Measurements from ENCODE around the gene CNTF. TPM values are rescaled to one million over a fixed set of nuclear protein-coding genes. Genes with fewer than 3 reads are reported as not detected.

Gene CNTF
- total RNA-seq, 2 experiments from 2014 or later = 3.3 TPM

DNA sequence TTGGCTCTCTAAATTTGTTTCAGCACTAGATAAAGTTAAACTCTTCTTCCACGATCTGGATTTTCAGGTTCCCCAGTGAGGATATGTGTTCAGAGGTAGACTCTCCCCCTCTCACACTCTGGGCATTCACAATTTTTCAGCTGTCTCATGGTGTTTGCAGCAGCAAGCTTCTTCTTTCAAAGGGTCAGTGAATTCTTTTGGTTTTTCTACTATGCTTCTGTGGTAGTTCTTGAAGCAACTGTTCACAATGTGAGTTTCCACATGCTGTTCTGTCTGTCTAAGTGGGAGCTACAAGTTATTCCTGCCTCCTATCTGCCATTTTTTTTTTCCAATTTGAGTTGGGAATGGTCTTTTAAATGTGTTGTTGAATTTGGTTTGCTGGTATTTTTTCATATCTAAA lies 25.4 kb downstream of the CNTF start:
- H3K4me1 Mint-ChIP-seq = no peaks in the 10 kb centered on the region
- peaks cover 19% of the 10 kb centered on the region for H3K36me3 Mint-ChIP-seq
- H3K9me3 Mint-ChIP-seq = peaks cover 21% of the 10 kb centered on the region
- no peaks in the 10 kb centered on the region for H3K27me3 Mint-ChIP-seq
- no peak overlapping the region for H3K27ac Mint-ChIP-seq
- no peak overlapping the region for H3K4me3 Mint-ChIP-seq
- no peak for DNase-seq

DNA sequence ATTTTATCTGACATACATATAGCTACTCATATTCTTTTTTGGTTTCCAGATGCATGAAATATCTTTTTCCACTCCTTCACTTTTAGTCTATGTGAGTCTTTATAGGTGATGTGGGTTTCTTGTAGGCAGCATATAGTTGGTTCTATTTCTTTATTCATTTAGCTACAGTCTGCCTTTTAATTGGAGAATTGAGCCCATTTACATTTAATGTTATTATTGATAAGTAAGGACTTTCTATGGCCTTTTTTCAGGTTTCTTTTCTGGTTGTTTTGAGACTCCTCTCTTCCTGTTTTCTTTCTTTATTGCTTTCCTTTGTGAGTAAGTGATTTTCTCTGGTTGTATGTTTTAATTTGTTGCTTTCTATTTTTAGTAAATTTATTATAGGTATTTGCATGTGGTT lies 27.2 kb downstream of the CNTF start:
- H3K4me1 Mint-ChIP-seq = peaks cover 8% of the 10 kb centered on the region
- H3K4me3 Mint-ChIP-seq = no peak overlapping the region
- H3K27ac Mint-ChIP-seq = no peak overlapping the region
- DNase-seq = no peak
- peaks cover 19% of the 10 kb centered on the region for H3K9me3 Mint-ChIP-seq
- no peaks in the 10 kb centered on the region for H3K27me3 Mint-ChIP-seq
- peaks cover 17% of the 10 kb centered on the region for H3K36me3 Mint-ChIP-seq

DNA sequence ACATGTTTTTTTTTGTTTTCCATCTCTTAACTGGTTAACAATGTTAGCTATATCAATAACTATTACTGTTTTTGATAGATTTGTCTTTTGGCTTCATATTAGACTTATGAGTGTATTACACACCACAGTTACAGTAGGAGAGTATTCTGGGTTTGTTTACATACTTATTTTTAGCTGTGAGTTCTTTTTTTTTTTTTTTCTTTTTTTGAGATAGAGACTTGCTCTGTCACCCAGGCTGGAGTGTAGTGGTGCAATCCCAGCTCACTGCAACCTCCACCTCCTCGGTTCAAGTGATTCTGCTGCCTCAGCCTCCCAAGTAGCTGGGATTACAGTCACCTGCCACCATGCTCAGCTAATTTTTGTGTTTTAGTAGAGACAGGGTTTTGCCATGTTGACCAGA lies 28.0 kb downstream of the CNTF start:
- H3K4me1 Mint-ChIP-seq = peaks cover 17% of the 10 kb centered on the region
- H3K4me3 Mint-ChIP-seq = no peak overlapping the region
- H3K9me3 Mint-ChIP-seq = peaks cover 17% of the 10 kb centered on the region
- H3K27ac Mint-ChIP-seq = no peak overlapping the region
- no peaks in the 10 kb centered on the region for H3K27me3 Mint-ChIP-seq
- no peak for DNase-seq
- H3K36me3 Mint-ChIP-seq = peaks cover 14% of the 10 kb centered on the region

DNA sequence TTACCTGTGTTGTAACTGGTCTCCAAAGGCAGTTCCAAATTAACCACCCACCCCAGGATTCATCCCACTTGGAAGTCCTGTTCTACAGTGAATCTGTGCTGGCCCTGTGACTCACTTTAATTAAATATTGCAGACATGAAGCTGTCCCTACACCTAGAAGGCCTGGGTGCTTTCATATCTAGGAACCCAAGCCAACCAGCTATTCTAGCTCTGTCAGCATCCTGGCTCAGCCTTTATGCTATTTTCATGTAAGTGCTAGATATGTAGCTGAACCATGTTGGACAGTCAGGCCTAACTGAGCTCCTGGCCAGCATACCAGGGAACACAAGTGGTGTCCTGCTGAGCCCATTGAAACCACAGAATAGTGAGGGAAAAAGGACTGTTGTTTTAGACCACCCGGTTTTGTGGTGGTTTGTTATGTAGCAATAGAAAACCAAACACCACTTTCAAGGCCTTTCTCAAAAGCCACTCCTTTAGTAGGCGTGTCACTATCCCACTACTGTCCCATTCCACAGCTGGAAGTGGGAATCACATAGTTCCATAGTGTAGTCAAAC lies 30.3 kb downstream of the CNTF start:
- Mint-ChIP-seq H3K27me3 (no peaks in the 10 kb centered on the region), H3K4me3 (no peak overlapping the region), H3K27ac (no peak overlapping the region), H3K36me3 (peaks cover 4% of the 10 kb centered on the region), H3K9me3 (peaks cover 5% of the 10 kb centered on the region), H3K4me1 (peaks cover 18% of the 10 kb centered on the region)
- DNase-seq = no peak

DNA sequence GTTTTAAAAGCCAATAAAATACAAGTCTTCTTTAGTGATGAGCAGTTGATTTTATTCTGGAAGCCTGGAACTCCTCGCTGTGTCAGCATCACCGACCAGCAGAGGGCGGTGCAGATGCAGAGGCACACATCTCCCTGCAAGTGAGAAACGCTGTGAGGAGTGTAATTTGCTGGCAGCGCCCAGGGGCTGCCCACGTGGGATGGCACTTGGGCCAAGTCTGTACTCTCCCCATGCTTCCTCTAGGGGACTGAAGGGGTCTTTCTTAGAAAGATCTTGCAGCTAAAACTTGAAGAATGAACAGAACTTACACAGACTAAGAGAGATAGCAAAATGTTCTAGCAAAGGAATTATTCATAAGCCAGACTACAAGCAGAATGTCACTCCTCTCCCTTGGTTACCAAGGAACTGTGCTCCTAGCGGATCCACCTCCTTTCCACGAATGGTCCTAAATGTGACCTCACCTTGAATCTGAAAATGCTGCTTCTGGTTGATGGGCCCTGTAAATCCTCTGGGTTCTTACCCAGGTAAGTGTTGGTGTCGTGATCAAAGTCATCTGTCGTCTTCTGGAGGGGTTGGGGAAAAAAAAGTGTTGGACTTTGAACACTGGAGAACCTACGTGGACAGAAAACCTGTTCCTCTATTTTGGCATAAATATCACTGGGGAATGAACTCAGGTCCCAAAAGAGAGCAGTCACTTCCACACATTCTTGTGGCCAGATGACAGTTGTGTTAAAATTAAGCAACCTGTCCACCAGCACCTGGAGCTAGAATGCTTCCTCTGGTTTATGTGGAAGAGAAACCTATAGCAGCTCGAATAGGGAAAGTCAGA lies 31.8 kb downstream of the CNTF start:
- Mint-ChIP-seq H3K9me3 (peaks cover 5% of the 10 kb centered on the region), H3K27ac (no peak overlapping the region), H3K36me3 (peaks cover 4% of the 10 kb centered on the region), H3K4me3 (no peak overlapping the region), H3K4me1 (peaks cover 18% of the 10 kb centered on the region), H3K27me3 (no peaks in the 10 kb centered on the region)
- DNase-seq = peak; percentile 77

DNA sequence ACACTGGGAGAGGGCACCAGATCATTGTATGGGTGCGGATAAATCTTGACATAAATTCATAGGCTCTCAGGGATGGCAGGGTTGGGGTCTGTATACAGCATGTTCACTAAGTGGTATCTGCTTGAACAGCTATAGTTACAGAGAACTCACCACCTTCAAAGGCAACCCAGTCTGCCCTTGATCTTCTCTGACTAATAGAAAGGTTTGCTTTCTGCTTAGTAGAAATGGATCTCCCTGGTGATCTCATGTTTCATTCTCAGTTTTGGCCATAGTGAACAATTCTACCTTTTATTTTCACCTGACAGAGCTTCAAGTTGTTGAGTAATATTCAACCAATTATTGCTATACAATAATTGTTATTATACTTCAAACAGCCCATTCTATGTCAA lies 32.4 kb downstream of the CNTF start:
- no peak for DNase-seq
- peaks cover 4% of the 10 kb centered on the region for H3K36me3 Mint-ChIP-seq

DNA sequence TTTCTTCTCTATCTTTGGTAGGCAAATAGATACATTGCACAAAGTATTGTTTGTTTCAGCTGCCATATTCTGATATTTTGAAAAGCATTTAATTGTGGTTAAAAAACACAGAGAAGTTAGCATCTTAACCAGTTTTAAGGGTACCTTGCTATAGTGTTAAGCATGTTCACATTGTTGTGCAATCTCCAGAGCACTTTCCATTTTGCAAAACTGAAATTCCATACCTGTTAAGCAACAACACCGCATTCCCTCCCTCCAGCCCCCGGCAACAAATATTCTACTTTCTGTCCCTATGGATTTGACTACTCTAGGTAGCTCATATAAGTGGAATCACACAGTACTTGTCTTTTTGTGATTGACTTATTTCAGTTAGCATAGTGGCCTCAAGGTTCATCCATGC lies 33.9 kb downstream of the CNTF start:
- Mint-ChIP-seq H3K27me3 (no peaks in the 10 kb centered on the region), H3K36me3 (no peaks in the 10 kb centered on the region), H3K4me1 (peaks cover 18% of the 10 kb centered on the region), H3K27ac (no peak overlapping the region), H3K9me3 (no peaks in the 10 kb centered on the region), H3K4me3 (no peak overlapping the region)
- DNase-seq = no peak

More for the DNA sequence above, 32.4 kb downstream of the CNTF start:
- Mint-ChIP-seq H3K27ac (no peak overlapping the region), H3K9me3 (peaks cover 3% of the 10 kb centered on the region), H3K27me3 (no peaks in the 10 kb centered on the region), H3K4me1 (peaks cover 18% of the 10 kb centered on the region), H3K4me3 (no peak overlapping the region)

DNA sequence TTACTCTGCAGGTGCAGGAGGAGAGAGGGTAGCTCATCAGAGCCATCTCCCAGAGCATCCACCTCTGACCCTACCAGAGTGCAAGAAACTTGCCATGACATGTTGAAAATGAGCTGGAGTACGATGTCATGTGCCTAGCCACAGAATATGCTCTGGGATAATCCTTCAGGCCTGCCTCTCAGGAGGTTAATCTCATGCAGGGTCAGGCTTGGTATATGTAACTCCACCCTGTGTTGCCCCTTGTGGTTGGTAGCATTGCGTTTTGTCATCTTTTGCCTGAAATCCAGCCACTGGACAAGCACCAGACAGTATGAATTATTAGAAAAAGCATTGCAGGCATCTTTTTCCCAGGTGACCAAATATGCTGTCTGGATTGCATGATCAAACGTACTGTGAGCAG lies 36.2 kb downstream of the CNTF start:
- Mint-ChIP-seq H3K4me1 (peaks cover 18% of the 10 kb centered on the region), H3K36me3 (no peaks in the 10 kb centered on the region), H3K4me3 (no peak overlapping the region), H3K9me3 (no peaks in the 10 kb centered on the region), H3K27ac (no peak overlapping the region), H3K27me3 (peaks cover 3% of the 10 kb centered on the region)
- no peak for DNase-seq

DNA sequence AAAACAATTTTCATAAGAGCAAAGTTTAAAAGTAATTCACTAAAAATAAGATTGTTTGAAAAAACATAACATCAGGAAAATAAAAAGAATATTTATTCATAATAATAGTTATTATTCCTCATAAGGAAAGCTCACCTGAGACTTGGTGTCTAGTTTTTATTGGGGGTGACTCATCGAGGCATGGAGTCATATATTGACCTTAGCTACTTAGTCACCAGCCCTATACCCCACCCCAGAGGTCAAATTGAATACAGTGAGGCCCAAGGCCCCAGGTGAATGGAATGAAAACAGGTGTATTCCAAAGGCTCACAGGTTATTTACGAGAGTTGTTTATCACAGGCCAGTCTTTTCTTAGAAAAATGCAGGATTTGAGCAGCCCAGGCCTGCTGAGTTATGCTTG lies 36.9 kb downstream of the CNTF start:
- Mint-ChIP-seq H3K27ac (no peak overlapping the region), H3K4me3 (no peak overlapping the region), H3K36me3 (no peaks in the 10 kb centered on the region), H3K9me3 (no peaks in the 10 kb centered on the region), H3K27me3 (peaks cover 3% of the 10 kb centered on the region), H3K4me1 (peaks cover 12% of the 10 kb centered on the region)
- DNase-seq = no peak

DNA sequence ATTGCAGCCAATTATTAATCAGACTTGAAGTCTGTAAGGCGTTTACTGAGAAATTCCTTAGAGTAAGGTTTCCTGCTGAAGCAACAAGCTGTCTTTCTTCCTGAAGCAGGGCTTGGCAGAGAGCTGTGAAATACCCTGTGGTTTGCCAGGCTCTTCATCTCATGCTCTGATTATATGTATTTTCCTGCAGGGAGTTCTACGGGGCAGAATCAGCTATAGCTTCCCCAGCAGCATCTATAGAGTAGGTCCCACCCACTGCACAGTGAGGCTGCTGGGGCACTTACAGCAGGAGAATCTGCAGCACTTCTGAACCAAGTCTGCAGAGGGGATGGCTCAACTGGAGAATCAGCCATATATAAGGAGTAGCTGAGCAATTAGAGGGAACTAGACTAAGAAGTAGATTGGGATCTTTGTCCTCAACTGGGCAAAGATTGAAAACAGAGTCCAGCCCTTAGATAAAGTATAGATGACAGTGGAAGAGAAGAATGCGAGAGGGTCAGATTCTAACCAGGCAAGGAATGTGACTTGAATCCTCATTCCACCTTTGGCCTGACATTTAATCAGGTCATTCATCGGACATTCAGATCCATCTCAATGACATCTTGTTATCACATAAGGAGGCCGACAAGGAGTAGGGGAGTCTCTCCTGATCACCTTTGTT lies 37.6 kb downstream of the CNTF start:
- H3K27ac Mint-ChIP-seq = no peak overlapping the region
- H3K27me3 Mint-ChIP-seq = peaks cover 3% of the 10 kb centered on the region
- DNase-seq = no peak

DNA sequence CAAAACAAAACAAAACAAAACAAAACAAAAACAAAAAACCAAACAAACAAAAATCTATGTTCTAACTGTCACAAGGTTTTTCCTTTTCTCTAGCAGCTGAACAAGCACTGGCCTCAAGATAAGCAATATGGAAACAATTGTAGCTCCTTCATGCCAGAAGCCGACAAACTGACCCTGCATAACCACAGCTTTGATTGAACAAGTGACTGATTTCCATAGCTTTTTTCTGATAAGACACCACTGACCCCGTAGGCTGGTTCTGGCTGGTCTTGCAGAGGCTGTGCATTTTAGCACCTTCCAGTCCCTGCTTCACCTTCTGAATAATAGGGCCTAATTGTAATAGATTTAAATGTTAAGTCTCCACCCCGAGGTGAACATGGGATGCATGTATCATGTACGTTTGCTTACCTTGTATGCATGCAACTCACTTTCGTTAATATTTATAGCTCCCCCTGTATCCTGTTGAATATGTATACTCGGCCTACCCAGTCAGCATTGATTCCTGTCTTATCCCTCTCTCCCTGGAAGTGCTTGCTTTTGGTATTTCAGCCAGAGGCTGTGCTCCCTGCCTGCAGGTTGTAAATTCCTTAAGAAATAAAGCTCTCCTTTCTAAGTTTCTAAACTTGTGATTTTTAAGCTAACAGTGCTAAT lies 49.6 kb downstream of the CNTF start:
- DNase-seq = no peak
- no peaks in the 10 kb centered on the region for H3K9me3 Mint-ChIP-seq
- no peaks in the 10 kb centered on the region for H3K27me3 Mint-ChIP-seq
- no peak overlapping the region for H3K27ac Mint-ChIP-seq
- H3K4me3 Mint-ChIP-seq = no peak overlapping the region
- H3K36me3 Mint-ChIP-seq = no peaks in the 10 kb centered on the region
- H3K4me1 Mint-ChIP-seq = no peaks in the 10 kb centered on the region

More for the DNA sequence above, 37.6 kb downstream of the CNTF start:
- no peaks in the 10 kb centered on the region for H3K36me3 Mint-ChIP-seq
- H3K4me3 Mint-ChIP-seq = no peak overlapping the region
- H3K4me1 Mint-ChIP-seq = peaks cover 6% of the 10 kb centered on the region
- H3K9me3 Mint-ChIP-seq = no peaks in the 10 kb centered on the region

DNA sequence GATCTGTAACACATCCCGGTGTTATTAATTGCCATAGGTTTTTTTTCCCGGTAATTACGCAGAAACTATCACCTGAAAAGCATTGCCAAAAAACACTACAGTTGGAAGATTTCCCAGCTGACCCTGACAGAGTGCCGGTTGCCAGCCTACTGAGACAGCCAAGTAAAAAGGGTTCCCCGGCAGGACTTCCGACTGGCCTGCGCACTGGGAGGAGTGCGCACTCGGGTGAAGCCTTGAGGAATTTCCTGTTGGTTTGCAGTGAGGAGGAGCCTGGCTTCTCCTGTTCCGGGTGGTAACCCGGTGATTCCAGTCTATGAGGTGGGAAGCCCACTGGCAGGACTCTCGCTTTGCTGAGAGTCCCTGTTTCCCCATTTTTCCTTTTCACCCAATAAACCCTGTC lies 52.1 kb downstream of the CNTF start:
- Mint-ChIP-seq H3K9me3 (no peaks in the 10 kb centered on the region), H3K4me3 (no peak overlapping the region), H3K4me1 (no peaks in the 10 kb centered on the region), H3K27me3 (peaks cover 4% of the 10 kb centered on the region), H3K27ac (no peak overlapping the region), H3K36me3 (no peaks in the 10 kb centered on the region)
- DNase-seq = no peak
